ENCODE results near the gene NSD2.

DNA sequence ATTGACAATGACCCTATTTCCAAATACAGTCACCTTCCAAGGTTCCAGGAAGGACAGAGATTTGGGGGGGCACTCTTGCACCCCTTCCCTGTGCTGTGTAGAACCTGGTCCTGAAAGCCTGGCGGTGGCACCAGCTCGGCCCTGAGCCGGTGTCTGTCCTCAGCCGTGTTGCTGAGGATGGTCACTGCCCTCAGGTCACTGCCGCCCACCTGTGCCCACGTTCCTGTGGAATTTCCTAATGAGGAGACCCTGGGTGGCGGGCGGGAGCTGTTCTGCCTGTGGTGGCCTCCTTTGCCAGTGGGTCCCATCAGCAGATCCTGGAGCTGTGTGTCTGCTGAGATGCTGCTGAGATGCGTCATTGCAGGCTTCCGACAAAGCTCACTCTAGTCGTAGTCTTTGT is 104.7 kb downstream of the NSD2 start:
- TF ChIP-seq, protein P1, sequence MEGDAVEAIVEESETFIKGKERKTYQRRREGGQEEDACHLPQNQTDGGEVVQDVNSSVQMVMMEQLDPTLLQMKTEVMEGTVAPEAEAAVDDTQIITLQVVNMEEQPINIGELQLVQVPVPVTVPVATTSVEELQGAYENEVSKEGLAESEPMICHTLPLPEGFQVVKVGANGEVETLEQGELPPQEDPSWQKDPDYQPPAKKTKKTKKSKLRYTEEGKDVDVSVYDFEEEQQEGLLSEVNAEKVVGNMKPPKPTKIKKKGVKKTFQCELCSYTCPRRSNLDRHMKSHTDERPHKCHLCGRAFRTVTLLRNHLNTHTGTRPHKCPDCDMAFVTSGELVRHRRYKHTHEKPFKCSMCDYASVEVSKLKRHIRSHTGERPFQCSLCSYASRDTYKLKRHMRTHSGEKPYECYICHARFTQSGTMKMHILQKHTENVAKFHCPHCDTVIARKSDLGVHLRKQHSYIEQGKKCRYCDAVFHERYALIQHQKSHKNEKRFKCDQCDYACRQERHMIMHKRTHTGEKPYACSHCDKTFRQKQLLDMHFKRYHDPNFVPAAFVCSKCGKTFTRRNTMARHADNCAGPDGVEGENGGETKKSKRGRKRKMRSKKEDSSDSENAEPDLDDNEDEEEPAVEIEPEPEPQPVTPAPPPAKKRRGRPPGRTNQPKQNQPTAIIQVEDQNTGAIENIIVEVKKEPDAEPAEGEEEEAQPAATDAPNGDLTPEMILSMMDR (IDR thresholded peaks at IDR 0.05), result no peak
- no peak for TF ChIP-seq POLR2A (IDR thresholded peaks at IDR 0.05)
